Measurements from ENCODE around the gene PLXNB2.

Gene PLXNB2

DNA sequence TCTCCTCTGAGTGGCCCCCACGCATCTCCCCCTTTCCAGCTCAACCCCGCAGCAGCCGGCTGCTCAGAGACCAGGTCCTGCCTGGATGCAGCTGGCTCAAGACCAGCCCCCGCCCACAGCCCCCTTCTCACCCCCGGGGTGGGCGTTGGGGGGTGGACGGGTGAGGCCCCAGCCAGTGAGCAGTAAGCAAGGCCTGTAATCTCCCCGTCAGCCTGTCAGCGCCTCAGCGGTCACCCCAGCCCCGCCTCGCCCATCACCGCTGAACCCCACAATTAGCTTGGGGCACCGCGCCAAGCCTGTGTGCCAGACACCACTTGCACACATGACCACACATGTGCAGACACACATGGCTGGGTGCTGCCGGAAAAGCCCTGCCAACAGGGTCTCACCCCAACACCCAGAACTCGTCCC, 5.9 kb downstream of the PLXNB2 start:
- Histone ChIP-seq H3K9ac (peak overlapping the region; percentile 99), H4K20me1 (peaks cover 97% of the 10 kb centered on the region), H3K36me3 (0 out of 2 replicates have a peak, but pooled peaks cover 6% of the 10 kb centered on the region), H3K27ac (peak overlapping the region; percentile 98), H3K4me1 (peaks cover 94% of the 10 kb centered on the region), H3K27me3 (no peaks in the 10 kb centered on the region), H3K4me2 (peak overlapping the region; percentile 100), H3K9me3 (no peaks in the 10 kb centered on the region), H3K4me3 (peak overlapping the region; percentile 66)
- no peak for TF ChIP-seq Cebpa-rat (IDR thresholded peaks at IDR 0.05)

DNA sequence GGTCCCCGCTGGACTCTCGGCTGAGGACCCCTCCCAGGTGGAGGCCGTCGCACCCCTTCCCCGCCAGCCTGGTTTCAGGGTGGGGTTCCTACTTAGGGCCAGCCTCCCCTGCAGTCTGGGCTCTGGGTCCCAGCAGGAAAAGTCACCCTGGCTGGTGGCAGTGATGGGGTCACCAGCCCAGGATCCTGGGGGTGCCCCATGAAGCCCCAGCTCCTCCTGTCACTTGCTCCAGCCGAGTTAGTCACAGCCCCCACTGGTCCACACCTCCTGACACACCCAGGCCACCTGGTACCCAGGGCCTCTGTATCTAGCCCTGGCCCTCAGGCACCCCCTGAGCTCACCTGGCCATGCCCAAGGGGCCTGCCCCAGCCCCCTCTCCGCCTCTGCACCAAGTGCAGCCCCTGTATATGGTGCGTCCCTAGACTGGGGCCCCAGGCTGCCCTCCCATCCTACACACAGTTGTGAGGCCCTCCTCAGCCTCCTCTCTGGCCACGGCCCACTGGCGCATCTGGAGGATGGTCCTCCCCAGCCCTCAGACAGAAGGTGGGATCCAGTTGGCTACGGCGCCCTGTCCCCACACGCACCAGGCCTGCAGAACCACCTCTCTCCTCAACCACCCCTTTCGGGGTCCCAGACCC, 6.7 kb downstream of the PLXNB2 start:
- H3K9ac ChIP-seq: peak overlapping the region; percentile 99; the same call in 1 of the 2 replicates
- peaks cover 98% of the 10 kb centered on the region for H3K4me1 ChIP-seq
- H3K4me2 ChIP-seq: peak overlapping the region; percentile 100
- no peaks in the 10 kb centered on the region for H3K9me3 ChIP-seq
- H3K27me3 ChIP-seq: no peaks in the 10 kb centered on the region
- H4K20me1 ChIP-seq: peaks cover 100% of the 10 kb centered on the region
- TF ChIP-seq Cebpa-rat (IDR thresholded peaks at IDR 0.05): no peak
- peak overlapping the region; percentile 98 for H3K27ac ChIP-seq
- peak overlapping the region; percentile 66 for H3K4me3 ChIP-seq
- 0 out of 2 replicates have a peak, but pooled peaks cover 6% of the 10 kb centered on the region for H3K36me3 ChIP-seq

DNA sequence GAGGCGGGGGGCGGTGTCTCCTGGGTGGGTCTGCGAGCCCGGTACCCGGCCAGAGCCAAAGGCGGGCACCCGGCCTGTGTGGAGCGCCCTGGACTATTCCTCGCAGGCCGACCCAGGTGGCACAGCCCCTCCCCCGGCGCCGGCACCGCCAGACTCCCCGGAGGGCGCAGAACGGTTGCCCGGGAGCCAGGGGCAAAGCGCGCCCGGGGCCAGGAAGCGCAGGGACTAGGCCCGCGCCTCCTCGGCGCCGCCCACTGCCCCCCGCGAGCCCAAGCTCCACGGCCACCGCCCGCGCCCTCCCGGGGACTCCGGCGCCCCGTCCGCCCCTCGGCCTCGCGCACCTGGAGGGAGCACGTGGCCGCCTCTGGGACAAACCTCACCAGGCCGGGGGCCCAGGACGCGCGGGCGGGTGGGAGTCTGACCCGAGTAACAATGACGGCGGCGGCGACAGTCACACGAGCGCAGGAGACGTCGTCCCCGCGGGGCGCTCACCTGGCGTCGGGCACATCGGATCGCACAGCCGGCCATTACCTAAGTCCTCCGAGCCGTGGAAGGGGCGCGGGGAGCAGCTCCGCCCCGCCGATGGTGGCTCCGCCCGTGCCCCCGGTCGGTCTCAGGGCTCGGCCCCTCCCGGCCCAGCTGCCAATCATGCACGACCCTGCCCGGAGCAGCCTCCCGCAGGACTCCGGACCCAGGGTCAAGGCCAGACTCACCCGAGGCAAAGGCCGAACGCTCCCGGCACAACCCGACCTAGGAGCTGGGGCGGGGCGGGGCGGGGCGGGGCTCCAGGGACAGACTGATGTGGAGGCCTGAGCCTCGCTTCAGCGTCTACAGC, 7.4 kb downstream of the PLXNB2 start:
- Histone ChIP-seq H3K4me3 (peak overlapping the region; percentile 66), H3K27me3 (no peaks in the 10 kb centered on the region), H3K4me2 (peak overlapping the region; percentile 100), H3K9me3 (no peaks in the 10 kb centered on the region), H3K4me1 (peaks cover 98% of the 10 kb centered on the region), H3K9ac (peak overlapping the region; percentile 99), H3K36me3 (0 out of 2 replicates have a peak, but pooled peaks cover 6% of the 10 kb centered on the region), H3K27ac (peak overlapping the region; percentile 98), H4K20me1 (peaks cover 100% of the 10 kb centered on the region)
- no peak for TF ChIP-seq Cebpa-rat (IDR thresholded peaks at IDR 0.05)

DNA sequence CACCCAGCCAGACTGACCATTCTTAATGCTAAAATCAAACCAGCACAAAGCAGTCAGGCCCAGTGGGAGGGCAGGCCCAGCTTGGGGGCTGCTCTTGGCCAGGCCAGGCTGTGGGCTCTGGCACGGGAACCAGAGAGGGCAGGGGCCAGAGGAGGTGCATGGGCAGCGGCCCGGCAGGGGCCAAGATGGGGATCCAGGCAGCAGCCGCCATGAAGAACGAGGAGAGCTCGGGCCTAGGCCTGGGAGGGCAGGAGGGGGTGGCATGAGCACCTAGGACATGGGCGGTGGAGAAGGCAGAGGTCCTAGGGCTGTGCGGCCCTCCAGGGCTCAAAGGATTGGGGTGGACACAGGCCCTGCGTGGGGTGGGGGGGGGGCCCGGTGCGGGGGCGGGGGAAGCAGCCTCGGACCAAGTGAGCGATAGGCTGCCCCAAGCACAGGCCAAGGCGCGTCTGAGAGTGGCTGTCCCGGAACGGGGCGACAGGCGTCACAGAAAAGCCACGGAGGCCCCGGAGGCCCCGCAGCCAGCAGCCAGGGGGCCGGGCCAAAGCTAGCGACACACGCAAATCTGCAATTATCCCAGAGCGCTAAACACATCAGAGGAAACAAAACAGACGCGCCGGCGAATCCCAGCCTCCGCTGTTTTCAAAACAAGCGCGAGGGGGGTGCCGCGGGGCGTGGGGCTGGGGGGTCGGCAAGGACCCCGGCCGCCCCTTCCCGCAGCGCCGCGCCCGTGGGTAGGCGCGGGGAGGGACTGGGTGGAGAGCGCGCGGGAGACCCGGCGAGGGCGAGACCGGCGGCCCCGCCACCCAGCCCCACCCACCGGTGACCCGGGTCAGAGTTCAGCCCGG, 8.3 kb downstream of the PLXNB2 start:
- Histone ChIP-seq H3K4me1 (peaks cover 99% of the 10 kb centered on the region), H3K4me3 (peak overlapping the region; percentile 66), H3K9me3 (no peaks in the 10 kb centered on the region), H3K27ac (peak overlapping the region; percentile 98), H3K4me2 (peak overlapping the region; percentile 100), H4K20me1 (peaks cover 100% of the 10 kb centered on the region), H3K9ac (peak overlapping the region; percentile 99), H3K27me3 (no peaks in the 10 kb centered on the region), H3K36me3 (0 out of 2 replicates have a peak, but pooled peaks cover 6% of the 10 kb centered on the region)
- no peak for TF ChIP-seq Cebpa-rat (IDR thresholded peaks at IDR 0.05)

DNA sequence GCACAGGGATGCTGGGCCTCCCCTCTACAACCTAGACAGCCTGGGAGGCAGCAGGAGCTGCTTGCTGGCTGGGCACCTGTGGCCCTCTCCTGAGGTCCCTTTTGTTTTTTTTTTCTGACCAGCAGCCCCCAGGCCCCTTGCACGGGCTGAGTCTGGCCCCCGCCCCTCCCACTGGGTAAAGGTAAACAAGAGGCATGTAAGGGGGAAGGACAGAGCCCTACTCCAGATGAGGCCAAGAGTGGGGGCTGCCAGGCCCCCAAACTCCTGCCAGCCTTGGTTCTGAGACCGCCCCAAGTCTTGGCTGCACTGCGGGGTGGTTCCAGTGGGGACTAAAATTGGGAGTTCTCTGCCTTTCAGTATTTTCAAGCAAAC, 9.2 kb downstream of the PLXNB2 start:
- H3K27ac ChIP-seq: 0 out of 2 replicates have a peak overlapping the region, but pooled peaks have one; percentile 18
- peak overlapping the region; percentile 100 for H3K4me2 ChIP-seq
- H3K4me1 ChIP-seq: peaks cover 99% of the 10 kb centered on the region

DNA sequence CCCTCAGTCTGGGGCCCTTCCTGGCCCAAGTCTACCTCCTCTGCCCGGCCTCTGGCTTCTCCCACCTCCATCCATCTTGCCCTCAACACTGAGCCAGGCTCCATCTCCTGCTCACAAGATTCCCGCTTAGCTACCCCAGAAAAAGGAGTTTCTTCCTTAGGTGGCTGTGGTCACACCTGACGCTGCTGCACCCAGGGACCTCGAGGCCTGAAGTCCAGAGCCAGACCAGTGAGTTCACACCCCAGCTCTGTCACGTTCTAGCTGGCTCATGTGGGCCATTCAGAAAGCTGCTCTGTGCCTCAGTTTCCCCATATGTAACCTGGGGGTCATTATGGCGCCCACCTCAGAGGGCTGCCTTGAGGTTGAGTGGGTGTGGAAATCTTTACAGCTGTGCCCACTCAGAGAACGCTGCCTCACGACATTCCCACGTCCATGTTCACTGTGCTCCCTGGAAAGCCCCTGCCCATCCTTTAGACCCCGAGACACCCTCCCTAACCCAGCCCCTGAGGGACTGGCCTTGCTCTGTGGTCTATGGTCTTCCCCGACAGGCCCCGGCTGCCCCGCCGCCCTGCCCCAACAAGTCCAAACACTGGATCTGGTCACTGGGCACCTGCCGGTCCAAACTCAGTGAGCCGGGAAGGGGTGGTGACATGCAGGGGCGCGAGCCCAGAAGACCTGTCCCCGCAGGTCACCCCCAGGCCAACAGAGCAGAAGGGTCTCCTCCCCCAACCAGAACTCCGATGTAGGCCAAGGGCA, 9.8 kb downstream of the PLXNB2 start:
- Histone ChIP-seq H3K4me1 (peaks cover 99% of the 10 kb centered on the region), H4K20me1 (peaks cover 100% of the 10 kb centered on the region), H3K27me3 (no peaks in the 10 kb centered on the region), H3K9ac (peak overlapping the region; percentile 34; the same call in 1 of the 2 replicates), H3K4me3 (no peak overlapping the region), H3K9me3 (no peaks in the 10 kb centered on the region), H3K27ac (0 out of 2 replicates have a peak overlapping the region, but pooled peaks have one; percentile 49), H3K4me2 (peak overlapping the region; percentile 100), H3K36me3 (0 out of 2 replicates have a peak, but pooled peaks cover 6% of the 10 kb centered on the region)
- TF ChIP-seq Cebpa-rat (IDR thresholded peaks at IDR 0.05): no peak

More for the DNA sequence above, 9.2 kb downstream of the PLXNB2 start:
- Histone ChIP-seq H3K9ac (peak overlapping the region; percentile 2; the same call in 1 of the 2 replicates), H3K36me3 (0 out of 2 replicates have a peak, but pooled peaks cover 6% of the 10 kb centered on the region), H3K27me3 (no peaks in the 10 kb centered on the region), H3K9me3 (no peaks in the 10 kb centered on the region), H4K20me1 (peaks cover 100% of the 10 kb centered on the region), H3K4me3 (no peak overlapping the region)
- no peak for TF ChIP-seq Cebpa-rat (IDR thresholded peaks at IDR 0.05)

DNA sequence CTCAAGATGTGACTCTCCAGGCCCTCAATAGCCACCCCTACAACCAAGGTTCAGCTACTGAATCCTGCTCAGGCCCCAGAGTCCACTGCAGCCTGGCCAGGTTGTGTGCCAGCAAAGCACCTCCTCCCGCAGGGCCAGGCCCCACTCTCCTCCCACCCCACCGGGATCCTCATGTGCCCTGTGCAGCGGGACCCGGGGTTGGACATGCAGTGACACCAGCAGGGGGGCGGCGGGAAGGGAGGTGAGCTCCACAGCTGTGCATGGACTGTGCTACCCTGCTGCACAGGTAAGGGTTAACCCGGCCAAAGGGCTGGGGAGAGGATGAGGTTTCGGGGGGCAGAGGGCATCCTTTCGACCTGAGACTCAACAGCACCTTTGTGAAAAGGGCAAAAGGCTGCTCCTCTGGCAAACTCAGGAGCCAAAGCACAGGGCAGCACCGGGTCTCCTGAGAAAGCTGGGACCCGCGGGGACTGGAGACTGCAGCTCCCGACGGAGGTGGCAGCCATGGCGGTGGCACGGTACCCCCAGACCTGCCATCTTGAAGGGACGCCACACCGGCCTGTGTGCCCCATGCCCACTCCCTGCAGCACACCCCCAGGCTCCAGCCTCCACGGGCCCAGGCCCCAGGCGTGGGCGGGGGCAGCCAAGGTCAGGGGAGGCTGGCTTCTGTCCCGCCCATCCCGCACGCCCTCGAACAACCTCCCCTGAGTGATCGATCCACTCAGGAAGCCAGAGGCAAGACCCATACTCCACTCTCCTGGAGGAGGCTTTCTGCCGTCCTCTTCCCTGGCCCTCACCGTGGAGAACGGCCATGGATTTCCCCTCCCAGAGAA, 10.6 kb downstream of the PLXNB2 start:
- Histone ChIP-seq H4K20me1 (peaks cover 100% of the 10 kb centered on the region), H3K36me3 (0 out of 2 replicates have a peak, but pooled peaks cover 6% of the 10 kb centered on the region), H3K4me2 (peak overlapping the region; percentile 100), H3K9ac (peak overlapping the region; percentile 34; the same call in 1 of the 2 replicates), H3K27ac (peak overlapping the region; percentile 49; the same call in 1 of the 2 replicates), H3K27me3 (no peaks in the 10 kb centered on the region), H3K9me3 (no peaks in the 10 kb centered on the region), H3K4me1 (peaks cover 99% of the 10 kb centered on the region), H3K4me3 (peak overlapping the region; percentile 41; the same call in 1 of the 2 replicates)
- TF ChIP-seq Cebpa-rat (IDR thresholded peaks at IDR 0.05): no peak

DNA sequence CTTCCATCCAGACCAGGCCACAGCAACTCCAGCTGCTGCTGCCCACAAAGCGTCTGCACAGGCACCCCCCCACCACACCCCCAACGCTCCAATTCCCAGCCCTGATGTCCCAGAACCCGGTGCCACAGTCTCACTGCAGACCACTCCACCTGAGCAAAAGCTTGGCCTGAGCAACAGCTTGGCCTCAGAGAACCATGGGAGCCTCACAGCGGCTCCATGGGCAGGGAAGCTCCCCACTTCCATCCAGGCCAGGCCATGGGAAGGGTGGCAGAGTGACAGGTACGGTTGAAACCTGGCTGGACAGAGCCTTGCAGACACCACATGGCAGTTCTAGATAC, 13.2 kb downstream of the PLXNB2 start:
- H3K4me2 ChIP-seq: peak overlapping the region; percentile 100
- peaks cover 99% of the 10 kb centered on the region for H3K4me1 ChIP-seq
- H3K27me3 ChIP-seq: no peaks in the 10 kb centered on the region
- TF ChIP-seq Cebpa-rat (IDR thresholded peaks at IDR 0.05): no peak
- peak overlapping the region; percentile 75 for H3K9ac ChIP-seq
- H4K20me1 ChIP-seq: peaks cover 100% of the 10 kb centered on the region
- H3K36me3 ChIP-seq: peaks cover 32% of the 10 kb centered on the region
- H3K4me3 ChIP-seq: peak overlapping the region; percentile 58
- peak overlapping the region; percentile 73 for H3K27ac ChIP-seq
- no peaks in the 10 kb centered on the region for H3K9me3 ChIP-seq

Data from BLaER1 (cell line).